ENCODE measurements around the gene UNC93B1.
A peak's percentile ranks its signal among the peaks of the same experiment; 100 is the strongest.
"Not testable (repeated sequence)": the region's sequence is repeated elsewhere in the genome, so short reads cannot be mapped to it uniquely, and the experiment has no call there.

UNC93B1 gene

DNA sequence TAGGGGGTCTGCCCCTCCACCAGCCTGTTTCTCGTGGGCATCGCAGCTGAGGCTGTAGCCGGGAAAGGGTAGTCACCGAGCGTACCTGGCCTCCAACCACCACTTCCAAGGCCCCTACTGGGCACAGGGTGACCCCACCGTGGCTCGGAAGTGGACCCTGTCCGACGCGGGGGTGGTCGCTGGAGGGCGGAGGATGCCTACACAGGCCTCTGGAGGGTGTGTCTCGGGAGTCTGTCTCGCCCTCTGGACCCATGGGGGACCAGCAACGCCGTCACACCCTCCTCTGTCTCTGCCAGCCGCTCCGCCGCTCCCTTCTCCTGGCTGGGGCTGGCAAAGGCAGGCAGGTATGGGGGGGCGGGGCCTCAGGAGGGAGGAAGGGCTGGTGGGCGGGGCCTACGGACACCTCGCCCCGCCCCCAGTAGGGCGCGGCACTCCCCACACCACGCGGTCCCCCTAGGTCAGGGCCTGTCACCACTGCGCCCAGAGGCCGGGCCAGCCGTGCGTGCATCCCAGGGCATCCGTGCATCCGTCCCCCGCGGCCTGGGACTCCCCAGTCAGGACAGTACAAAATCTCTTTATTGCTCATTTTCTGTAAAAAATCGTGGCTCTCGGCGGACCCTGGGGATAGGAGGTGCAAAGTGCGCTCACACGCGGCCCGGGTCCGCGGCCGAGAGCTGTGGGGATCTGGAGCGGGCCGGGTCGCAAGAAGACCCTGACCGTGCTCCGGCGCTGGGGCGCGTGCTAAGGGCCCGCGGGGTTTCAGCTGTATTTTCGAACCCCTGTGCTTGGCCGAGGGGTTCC, 13.2 kb downstream of the UNC93B1 start:
- DNase-seq: peak; percentile 62

DNA sequence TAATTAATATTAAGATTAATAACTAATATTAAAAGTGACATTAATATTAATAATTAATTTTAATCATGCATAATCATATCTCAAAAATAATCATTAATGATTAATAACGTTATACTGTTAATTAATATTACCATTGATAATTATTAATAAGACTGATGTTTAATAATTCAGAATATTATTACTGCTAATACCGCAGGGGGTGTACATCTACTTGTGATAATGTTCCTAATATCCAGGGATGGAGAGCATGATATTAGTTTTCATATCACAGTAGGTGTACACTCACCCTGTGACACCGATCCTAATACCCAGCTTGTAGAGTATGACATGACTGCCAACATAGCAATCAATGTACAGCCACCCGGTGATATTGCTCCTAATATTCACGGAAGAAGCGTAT, 18.6 kb downstream of the UNC93B1 start:
- not testable (repeated sequence) for DNase-seq

GRCh38 chr11:67983951-67984350, 19.9 kb downstream of the UNC93B1 start:
- DNase-seq: peak; percentile 49

DNA sequence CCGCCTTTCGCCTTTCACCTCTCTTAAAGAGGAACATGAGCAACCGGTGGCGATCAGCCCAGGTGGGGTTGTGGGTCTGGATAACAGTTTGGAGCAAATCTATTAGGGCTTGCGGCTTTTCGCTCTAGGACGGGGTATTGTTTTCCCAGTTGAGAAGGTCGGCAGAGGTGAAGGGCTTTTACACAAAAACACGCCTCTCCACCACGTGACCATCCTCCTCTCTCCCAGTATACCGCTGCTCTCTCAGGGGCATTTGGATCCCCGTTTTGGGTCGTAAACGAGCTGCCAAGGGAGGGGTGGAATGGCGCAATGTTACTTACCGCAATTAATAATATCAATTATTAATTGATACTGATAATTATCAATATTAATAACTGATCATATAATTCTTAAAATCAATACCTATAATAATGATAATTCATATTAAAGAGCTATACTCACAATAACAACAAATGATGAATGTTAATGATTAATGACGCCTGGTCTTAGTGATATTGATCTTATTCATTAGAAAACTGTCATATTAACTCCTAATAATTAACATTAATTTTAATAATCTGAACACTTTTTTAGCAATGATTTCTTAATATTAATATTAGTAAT, 21.5 kb downstream of the UNC93B1 start:
- DNase-seq: peak; percentile 19

GRCh38 chr11:67981226-67981625, 22.7 kb downstream of the UNC93B1 start:
- DNase-seq: peak; percentile 36

- peak; percentile 65 for DNase-seq
These were observed 25.0 kb downstream of the UNC93B1 start for GRCh38 chr11:67978766-67979418.

GRCh38 chr11:67974746-67975145, 29.2 kb downstream of the UNC93B1 start:
- DNase-seq: not testable (repeated sequence)

DNA sequence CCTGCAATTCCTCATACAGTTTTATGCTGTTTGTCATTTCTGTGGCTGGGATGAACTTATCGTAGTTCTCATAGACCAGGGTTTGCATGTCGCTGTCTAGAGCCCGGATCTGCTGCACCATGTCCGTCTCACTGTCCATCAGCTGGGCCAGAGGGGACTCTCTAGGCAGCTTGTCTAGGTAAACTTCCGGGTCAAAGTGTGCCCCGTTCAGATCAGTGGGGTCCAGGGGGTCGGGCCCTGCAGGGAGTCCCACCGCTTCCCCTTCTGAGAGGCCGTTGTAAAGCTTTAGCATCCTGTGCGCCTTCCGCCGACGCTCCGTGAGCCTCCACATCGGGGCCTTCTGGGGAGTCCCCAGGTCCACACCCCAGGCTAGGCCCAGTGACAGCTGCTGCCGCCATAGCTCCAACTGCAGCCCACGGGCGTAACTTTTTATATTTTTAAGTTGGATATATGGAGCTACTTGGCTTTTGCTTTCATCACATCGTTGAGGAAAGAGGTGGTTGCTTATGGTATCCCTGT, 38.0 kb downstream of the UNC93B1 start:
- DNase-seq: not testable (repeated sequence)

DNA sequence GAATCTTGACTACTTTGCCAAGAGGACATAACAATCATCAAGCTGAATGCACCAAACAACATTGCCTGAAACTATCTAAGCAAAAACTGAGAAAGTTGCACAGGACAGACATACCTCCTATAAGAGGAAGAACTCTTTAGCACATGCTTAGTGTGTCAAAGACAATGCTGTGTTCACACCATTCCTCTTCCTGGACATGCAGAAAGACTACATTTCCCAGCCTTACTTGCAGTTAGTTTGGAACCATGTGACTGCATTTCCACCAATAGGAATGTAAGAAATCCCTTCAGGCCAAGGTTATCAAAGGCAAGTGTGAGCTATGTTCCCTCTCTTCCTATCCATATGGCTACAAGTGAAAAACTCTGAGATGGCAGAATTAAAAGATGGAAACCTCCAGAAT, 39.2 kb downstream of the UNC93B1 start:
- DNase-seq: not testable (repeated sequence)

DNA sequence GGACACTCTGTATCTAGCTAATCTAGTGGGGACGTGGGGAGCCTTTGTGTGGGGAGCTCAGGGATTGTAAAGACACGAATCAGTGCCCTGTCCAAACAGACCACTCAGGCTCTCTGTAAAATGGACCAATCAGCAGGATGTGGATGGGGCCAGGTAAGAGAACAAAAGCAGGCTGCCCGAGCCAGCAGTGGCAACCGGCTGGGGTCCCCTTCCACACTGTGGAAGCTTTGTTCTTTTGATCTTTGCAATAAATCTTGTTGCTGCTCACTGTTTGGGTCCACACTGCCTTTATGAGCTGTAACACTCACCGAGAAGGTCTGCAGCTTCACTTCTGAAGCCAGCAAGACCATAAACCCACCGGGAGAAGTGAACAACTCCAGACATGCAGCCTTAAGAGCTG, 40.0 kb downstream of the UNC93B1 start:
- not testable (repeated sequence) for DNase-seq

- not testable (repeated sequence) for DNase-seq
These were observed 40.7 kb downstream of the UNC93B1 start for GRCh38 chr11:67963217-67963616.

- not testable (repeated sequence) for DNase-seq
These were observed 47.7 kb downstream of the UNC93B1 start for GRCh38 chr11:67956236-67956635.

- peak; percentile 93 for DNase-seq
These were observed 48.4 kb downstream of the UNC93B1 start for GRCh38 chr11:67955461-67956007.

GRCh38 chr11:67954971-67955370, 48.9 kb downstream of the UNC93B1 start:
- DNase-seq: peak; percentile 63

GRCh38 chr11:67954251-67954650, 49.6 kb downstream of the UNC93B1 start:
- DNase-seq: not testable (repeated sequence)

DNA sequence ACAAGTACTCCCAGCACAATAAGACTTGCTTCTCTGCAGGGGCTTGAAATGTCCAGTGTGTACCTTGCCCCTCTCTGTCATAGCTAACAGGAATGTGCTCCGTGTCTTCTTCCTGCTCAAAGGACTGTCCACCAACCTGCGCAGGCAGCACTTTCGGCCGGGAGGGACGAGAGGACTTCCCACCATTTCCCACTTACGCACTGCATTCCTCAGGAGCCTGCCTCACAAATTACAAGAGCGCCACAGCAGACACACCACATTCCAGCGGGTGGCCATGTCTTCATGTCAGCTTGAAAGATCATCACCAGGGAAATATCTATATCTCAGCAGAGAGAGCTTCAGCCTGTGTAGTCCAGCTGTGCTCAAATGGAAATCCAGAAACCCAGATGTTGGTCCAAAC, 53.2 kb downstream of the UNC93B1 start:
- not testable (repeated sequence) for DNase-seq

DNA sequence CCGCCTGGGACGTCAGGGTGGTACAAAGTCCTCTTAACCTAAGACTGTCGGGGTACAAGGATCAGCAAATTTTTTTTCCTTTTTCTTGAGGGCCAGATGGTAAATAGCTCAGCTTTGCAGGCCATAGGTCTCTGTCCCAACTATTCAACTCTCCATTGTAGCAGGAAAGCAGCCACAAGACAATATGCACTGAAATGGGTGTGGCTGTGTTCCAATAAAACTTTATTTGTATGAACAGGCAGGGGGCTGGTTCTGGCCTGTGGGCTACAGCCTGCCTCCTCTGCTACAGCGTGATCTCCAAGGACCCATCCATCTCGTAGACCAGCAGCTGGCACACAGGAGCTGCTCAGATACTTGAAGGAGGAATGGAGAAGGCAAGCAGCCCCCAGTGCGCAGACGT, 56.1 kb downstream of the UNC93B1 start:
- DNase-seq: not testable (repeated sequence)

DNA sequence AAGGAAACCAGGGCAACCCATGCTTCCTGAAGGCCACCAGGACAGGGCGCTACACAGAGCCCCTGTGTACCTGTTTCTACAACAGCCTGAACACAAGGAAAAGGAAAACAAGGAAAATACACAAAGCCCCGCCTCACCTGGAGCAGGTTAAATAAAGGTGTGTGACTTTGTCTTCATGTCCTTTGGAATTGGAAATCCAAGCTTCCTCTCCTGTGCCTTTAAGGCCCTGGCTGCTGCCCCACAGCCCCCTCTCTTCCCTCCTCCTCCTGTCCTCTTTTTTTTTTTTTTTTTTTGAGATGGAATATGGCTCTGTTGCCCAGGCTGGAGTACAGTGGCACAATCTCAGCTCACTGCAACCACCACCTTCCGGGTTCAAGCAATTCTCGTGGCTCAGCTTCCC, 57.5 kb downstream of the UNC93B1 start:
- not testable (repeated sequence) for DNase-seq

DNA sequence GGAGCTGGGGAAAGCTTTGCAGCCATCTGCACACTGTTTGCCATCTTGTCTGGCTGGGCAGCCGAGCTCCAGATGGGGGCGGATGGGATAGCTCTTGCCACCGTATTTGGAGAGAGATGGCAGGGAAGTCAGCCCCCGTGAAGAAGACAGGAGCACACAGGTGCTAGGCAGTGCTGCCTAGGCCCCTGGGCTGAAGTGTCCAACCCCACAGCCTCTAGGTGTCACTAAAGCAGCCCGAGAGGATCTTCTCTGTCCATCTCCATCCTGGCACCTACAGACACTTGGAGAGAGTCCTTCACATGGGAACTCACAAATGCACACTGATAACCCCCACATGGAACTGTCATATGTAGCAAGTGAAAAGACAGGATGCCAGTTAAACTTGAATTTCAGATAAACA, 60.5 kb downstream of the UNC93B1 start:
- not testable (repeated sequence) for DNase-seq

Measured in activated effector memory CD4-positive, alpha-beta T cell treated with anti-CD3 and anti-CD28 coated beads, Interleukin-2, amount 50 U/mL, for 16 hours (primary cell).